A549 (cell line): Measurements from ENCODE around the gene SKI. TPM values are rescaled to one million over a fixed set of nuclear protein-coding genes. Genes with fewer than 3 reads are reported as not detected.

Source experiments
- ATAC-seq, 2 experiments: fragments of 200-7000 bp in 1 of 2; fragments of >200 bp in 1 of 2; cut with Nextera tagmentation in 1 of 2; cut with Tn5 transposase in 1 of 2; 3 replicates each; pipeline versions ENCODE4 v1.8.0 to v1.9.1; 2018 to 2020; ENCODE audit warnings: mild to moderate bottlenecking in 1 of 2, moderate library complexity in 1 of 2
- CTCF ChIA-PET: fragments of 300-600 bp; sonication (Branson Sonifier 250); formaldehyde crosslinking; extraction: SDS; loops from one replicate; lab custom pipeline; 2021; ENCODE audit warnings: antibody characterized with exemption, inconsistent platforms; lab: Yijun Ruan, JAX
- POLR2A ChIA-PET: fragments of 350-600 bp; formaldehyde crosslinking; extraction: SDS; loops from one replicate; lab custom pipeline; 2021; ENCODE audit warnings: antibody characterized with exemption, inconsistent platforms; lab: Yijun Ruan, JAX
- DNase-seq, 2 experiments: peaks; one replicate each; pipeline versions ENCODE4 v3.0.0 to v3.0.0-alpha.2; 2011 to 2016; ENCODE audit warnings: low read depth in 1 of 2, low spot score in 1 of 2
- FAIRE-seq: peaks from 2 replicates; lab custom pipeline; 2011; peaks lifted over from hg19 to GRCh38; lab: Jason Lieb, UNC
- H3K27ac ChIP-seq, 2 experiments: fragments of >200 bp; sonication (Bioruptor Twin); formaldehyde crosslinking; 3 replicates each; pipeline ENCODE4 v1.5.1; 2016 to 2017
- H3K4me1 ChIP-seq: fragments of >200 bp; sonication (Bioruptor Twin); formaldehyde crosslinking; 3 replicates; pipeline ENCODE4 v1.6.1; 2016
- H3K4me2 ChIP-seq: fragments of >200 bp; sonication (Bioruptor Twin); formaldehyde crosslinking; 3 replicates; pipeline ENCODE4 v1.6.1; 2016
- H3K4me3 ChIP-seq: fragments of >200 bp; sonication (Bioruptor Twin); formaldehyde crosslinking; 3 replicates; pipeline ENCODE4 v1.5.1; 2016
- H3K9me3 ChIP-seq: fragments of >200 bp; sonication (Bioruptor Twin); formaldehyde crosslinking; 3 replicates; pipeline ENCODE4 v1.6.1; 2016
- CBX2 ChIP-seq: fragments of 200-600 bp; sonication (generic); IDR thresholded peaks from 2 replicates; pipeline ENCODE4 v1.6.1; 2016; ENCODE audit warnings: low read depth, mild to moderate bottlenecking, borderline replicate concordance
- CBX8 ChIP-seq: fragments of 200-600 bp; sonication (generic); IDR thresholded peaks from 2 replicates; pipeline ENCODE4 v1.6.1; 2016
- CHD2 ChIP-seq: fragments of 150-350 bp; IDR thresholded peaks from 2 replicates; pipeline ENCODE4 v1.6.1; 2014; ENCODE audit warnings: low read length; ENCODE audit not compliant: partially characterized antibody
- EP300 ChIP-seq, 2 experiments: fragments of >200 bp; sonication (Bioruptor Twin); formaldehyde crosslinking; IDR thresholded peaks; 2 replicates in 1 of 2; 3 replicates in 1 of 2; pipeline ENCODE4 v1.6.1; 2016 to 2017
- ESRRA ChIP-seq: fragments of 150-350 bp; IDR thresholded peaks from 2 replicates; pipeline ENCODE4 v1.6.1; 2014; ENCODE audit warnings: mild to moderate bottlenecking, low read length, borderline replicate concordance
- FOSB ChIP-seq: fragments of 250-450 bp; sonication (Bioruptor Pico); IDR thresholded peaks from 2 replicates; pipeline ENCODE4 v1.5.0; 2020; ENCODE audit warnings: mild to moderate bottlenecking, moderate library complexity
- FOSL2 ChIP-seq, 2 experiments: fragments of 450-650 bp in 1 of 2; fragments of >200 bp in 1 of 2; sonication (Bioruptor Twin) in 1 of 2; formaldehyde crosslinking; IDR thresholded peaks; 2 replicates each; pipeline versions ENCODE4 v1.5.0 to v1.6.1; 2016 to 2020; ENCODE audit warnings: mild to moderate bottlenecking in 1 of 2, moderate library complexity in 1 of 2
- HEYL ChIP-seq: fragments of 250-450 bp; sonication (Bioruptor Pico); IDR thresholded peaks from 2 replicates; pipeline ENCODE4 v1.8.0; 2021; ENCODE audit warnings: mild to moderate bottlenecking, moderate library complexity
- JUN ChIP-seq, 2 experiments: fragments of >200 bp; sonication (Bioruptor Twin); formaldehyde crosslinking; IDR thresholded peaks; 2 replicates in 1 of 2; 3 replicates in 1 of 2; pipeline ENCODE4 v1.6.1; 2016 to 2017
- JUNB ChIP-seq: fragments of >200 bp; sonication (Bioruptor Twin); formaldehyde crosslinking; IDR thresholded peaks from 2 replicates; pipeline ENCODE4 v1.6.1; 2016
- MAZ ChIP-seq: fragments of 150-350 bp; IDR thresholded peaks from 2 replicates; pipeline ENCODE4 v1.6.1; 2014; ENCODE audit warnings: antibody characterized with exemption, low read depth, low read length, borderline replicate concordance
- NPAS2 ChIP-seq: fragments of 250-450 bp; sonication (Bioruptor Pico); IDR thresholded peaks from 2 replicates; pipeline ENCODE4 v1.8.0; 2022; ENCODE audit warnings: mild to moderate bottlenecking, moderate library complexity, borderline replicate concordance
- PHF8 ChIP-seq: fragments of 200-600 bp; sonication (generic); IDR thresholded peaks from 2 replicates; pipeline ENCODE4 v1.6.1; 2016; ENCODE audit warnings: low read depth, mild to moderate bottlenecking, antibody characterized with exemption, moderate library complexity, borderline replicate concordance
- POLR2A ChIP-seq: IDR thresholded peaks from 2 replicates; pipeline ENCODE4 v1.6.1; 2012; ENCODE audit warnings: mild to moderate bottlenecking, low read length
- POLR2AphosphoS2 ChIP-seq: conservative IDR thresholded peaks from 2 replicates; pipeline ENCODE4 v1.6.1; 2012; ENCODE audit warnings: low read length, improper control_type of control experiment, inconsistent platforms
- RAD21 ChIP-seq, 2 experiments: fragments of >200 bp in 1 of 2; sonication (Bioruptor Twin) in 1 of 2; formaldehyde crosslinking in 1 of 2; IDR thresholded peaks in 1 of 2; conservative IDR thresholded peaks in 1 of 2; 2 replicates in 1 of 2; 3 replicates in 1 of 2; pipeline ENCODE4 v1.6.1; 2012 to 2018; ENCODE audit warnings: inconsistent platforms in 1 of 2
- RARB ChIP-seq: fragments of 250-450 bp; sonication (Bioruptor Pico); IDR thresholded peaks from 2 replicates; pipeline ENCODE4 v1.8.0; 2021; ENCODE audit warnings: mild to moderate bottlenecking, moderate library complexity
- RFX5 ChIP-seq: fragments of 450-650 bp; IDR thresholded peaks from 2 replicates; pipeline ENCODE4 v1.7.1; 2014; ENCODE audit warnings: antibody characterized with exemption, mild to moderate bottlenecking, moderate library complexity
- TFCP2L1 ChIP-seq: fragments of 250-450 bp; sonication (Bioruptor Pico); IDR thresholded peaks from 2 replicates; pipeline ENCODE4 v1.5.0; 2021; ENCODE audit warnings: mild to moderate bottlenecking
- ZNF302 ChIP-seq: fragments of 250-450 bp; sonication (Bioruptor Pico); IDR thresholded peaks from 2 replicates; pipeline ENCODE4 v1.9.0; 2021; ENCODE audit warnings: inconsistent platforms, mild to moderate bottlenecking, moderate library complexity
- ZSCAN20 ChIP-seq: fragments of 250-450 bp; sonication (Bioruptor Pico); IDR thresholded peaks from 2 replicates; pipeline ENCODE4 v1.8.0; 2022; ENCODE audit warnings: mild to moderate bottlenecking, moderate library complexity
- WGBS: methylation state at CpG from one replicate; pipeline ENCODE4 v1.1.6; 2017; ENCODE audit errors: missing lambda C conversion rate; 5-methylcytosine and 5-hydroxymethylcytosine counted together
- polyA plus RNA-seq, 4 experiments: library from polyadenylated mRNA; depleted of rRNA in 3 of 4; stranded (reverse); fragments of >200 nt; fragmentation: RNase III in 1 of 4; extraction: RNeasy Plus Mini Kit Qiagen cat#74134 plus additional on column Dnase treatment in 1 of 4; gene quantifications; 2 replicates in 3 of 4; 3 replicates in 1 of 4; pipeline ENCODE4 v1.2.3, GENCODE V29; 2011 to 2017
- TF ChIP-seq, protein P1 (sequence below): fragments of 150-350 bp; IDR thresholded peaks from 2 replicates; pipeline ENCODE4 v1.6.1; 2014; ENCODE audit warnings: low read depth, mild to moderate bottlenecking, low read length
- TF ChIP-seq, protein P2 (sequence below): IDR thresholded peaks from 2 replicates; pipeline ENCODE4 v1.6.1; 2012

The SKI gene
- polyA plus RNA-seq, 2 of the 4 experiments (the other 2 are of a cell fraction) = 2.8 to 12.0 TPM

DNA sequence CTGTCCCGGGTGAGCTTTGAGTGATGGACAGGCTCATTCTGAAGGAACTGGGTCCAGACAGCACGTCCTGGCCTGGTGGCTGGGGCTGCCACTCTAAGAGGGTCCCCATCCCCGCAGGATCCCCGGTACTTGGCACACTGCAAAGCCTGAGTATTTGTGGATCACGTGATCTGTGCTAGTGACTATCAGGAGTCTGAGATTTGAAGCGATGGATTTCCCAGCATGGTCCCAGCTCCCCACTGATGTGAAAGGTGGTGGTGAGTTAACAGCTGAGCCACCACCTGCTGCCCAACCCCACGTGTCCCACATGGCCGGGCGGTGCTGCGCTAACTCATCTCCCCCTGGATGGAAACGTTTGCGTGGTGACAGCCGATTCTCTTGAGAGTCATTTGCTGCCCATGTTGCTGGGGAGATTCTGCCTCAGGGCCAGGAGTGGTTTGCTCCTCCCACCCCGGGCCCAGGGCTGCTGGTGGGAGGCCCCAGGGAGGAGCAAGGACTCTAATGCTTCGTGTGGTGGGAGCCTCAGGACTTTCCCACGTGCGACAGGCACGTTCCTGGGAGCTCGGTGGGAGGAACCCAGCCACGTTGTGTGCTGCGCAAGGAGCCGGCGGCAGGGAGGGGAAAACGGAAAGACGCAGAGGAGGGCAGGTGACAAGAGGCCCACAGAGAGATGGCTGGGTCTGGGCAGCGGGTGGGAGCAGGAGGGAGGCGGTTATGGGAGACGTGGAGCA lies 48.7 kb upstream of the SKI start:
- ChIA-PET POLR2A (no interaction called here), CTCF (interaction anchor here (1.5 kb wide), 1 partner anchor 15 kb away, joined by 4 read pairs; the partner anchor contains the start of gene FAAP20)
- DNase-seq = no peak
- Histone ChIP-seq H3K27ac (no peak overlapping the region), H3K4me1 (no peaks in the 10 kb centered on the region), H3K4me2 (no peak overlapping the region), H3K4me3 (no peak overlapping the region), H3K9me3 (no peaks in the 10 kb centered on the region)
- TF ChIP-seq ESRRA (no peak), FOSB (CRISPR knock-in tag) (no peak)
- TF ChIP-seq, protein P1, sequence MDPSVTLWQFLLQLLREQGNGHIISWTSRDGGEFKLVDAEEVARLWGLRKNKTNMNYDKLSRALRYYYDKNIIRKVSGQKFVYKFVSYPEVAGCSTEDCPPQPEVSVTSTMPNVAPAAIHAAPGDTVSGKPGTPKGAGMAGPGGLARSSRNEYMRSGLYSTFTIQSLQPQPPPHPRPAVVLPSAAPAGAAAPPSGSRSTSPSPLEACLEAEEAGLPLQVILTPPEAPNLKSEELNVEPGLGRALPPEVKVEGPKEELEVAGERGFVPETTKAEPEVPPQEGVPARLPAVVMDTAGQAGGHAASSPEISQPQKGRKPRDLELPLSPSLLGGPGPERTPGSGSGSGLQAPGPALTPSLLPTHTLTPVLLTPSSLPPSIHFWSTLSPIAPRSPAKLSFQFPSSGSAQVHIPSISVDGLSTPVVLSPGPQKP = no peak
- no peak for ATAC-seq
- FAIRE-seq = no peak
- WGBS = 79% methylated on average over 23 of the region's 28 CpGs

DNA sequence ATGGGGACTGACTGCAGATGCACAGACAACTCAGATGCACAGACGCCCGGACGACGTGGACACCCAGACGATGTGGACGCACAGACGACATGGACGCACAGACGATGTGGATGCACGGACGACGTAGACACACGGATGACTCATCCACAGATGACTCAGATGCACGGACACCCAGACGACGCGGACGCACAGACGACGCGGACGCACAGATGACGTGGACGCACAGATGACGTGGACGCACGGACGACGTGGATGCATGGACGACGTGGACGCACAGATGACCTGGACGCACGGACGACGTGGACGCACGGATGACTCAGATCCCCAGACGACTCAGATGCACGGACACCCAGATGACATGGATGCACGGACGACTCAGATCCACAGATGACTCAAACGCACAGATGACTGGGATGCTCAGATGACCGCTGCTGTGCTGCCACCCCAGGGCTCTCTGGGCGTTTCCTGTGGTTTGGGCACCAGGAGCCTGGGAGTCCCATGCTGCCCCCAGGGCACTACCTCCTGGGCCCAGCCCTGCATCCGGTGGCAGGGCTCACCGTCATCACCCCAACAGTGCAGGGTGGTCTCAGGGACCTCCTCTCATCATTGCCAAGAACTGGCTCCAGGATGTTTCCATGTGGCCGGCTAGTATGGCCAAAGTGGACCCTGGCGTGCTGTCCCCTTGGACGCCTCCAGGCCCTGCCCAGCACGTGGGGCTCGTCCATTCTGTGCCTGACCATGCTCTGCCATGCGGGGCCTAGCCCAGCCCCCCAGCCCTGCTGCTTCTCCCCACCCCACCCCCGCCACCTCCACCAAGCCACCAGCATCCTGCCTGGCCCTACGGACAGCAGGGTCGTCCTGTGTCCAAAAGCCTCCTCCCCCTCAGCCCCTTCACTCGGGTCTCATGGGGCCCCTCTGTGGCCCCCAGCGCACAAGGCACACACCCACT lies 47.5 kb upstream of the SKI start:
- Histone ChIP-seq H3K4me1 (no peaks in the 10 kb centered on the region), H3K4me2 (no peak overlapping the region), H3K4me3 (no peak overlapping the region), H3K9me3 (no peaks in the 10 kb centered on the region), H3K27ac (no peak overlapping the region)
- FAIRE-seq = no peak
- POLR2A ChIA-PET = no interaction called here
- CTCF ChIA-PET = interaction anchor here (1.5 kb wide), 1 partner anchor 14 kb away, joined by 4 read pairs; the partner anchor contains the start of gene FAAP20
- no peak for ATAC-seq
- 86% methylated on average over 52 of the region's 58 CpGs for WGBS
- no peak for DNase-seq
- TF ChIP-seq RFX5 (no peak), CHD2 (no peak), JUNB (no peak), FOSL2 (IDR thresholded peaks at IDR 0.05) (no peak), FOSL2 (CRISPR knock-in tag; IDR thresholded peaks at IDR 0.05) (peak; percentile 72), PHF8 (no peak)
- TF ChIP-seq, protein P1 = no peak

DNA sequence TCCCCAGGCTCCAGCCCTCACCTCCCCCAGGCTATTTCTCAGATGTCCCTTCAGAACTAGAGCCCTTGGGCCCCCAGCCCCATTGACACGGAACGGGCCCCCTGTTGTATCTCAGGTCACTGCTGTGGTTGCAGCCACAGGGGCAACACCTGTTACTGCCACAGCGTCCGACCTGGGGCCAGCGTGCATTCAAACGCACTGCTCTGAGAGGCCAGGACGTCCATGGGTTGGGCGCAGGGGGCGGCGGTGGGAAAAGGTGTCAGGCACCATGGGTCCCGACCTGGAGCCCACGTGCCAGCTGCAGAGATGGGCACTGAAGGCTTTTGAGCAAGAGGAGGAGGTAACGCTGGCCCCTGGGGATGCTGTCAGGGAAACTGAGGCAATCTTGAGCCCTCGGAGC lies 46.8 kb upstream of the SKI start:
- WGBS = 100% methylated on average over 3 of the region's 14 CpGs
- Histone ChIP-seq H3K9me3 (no peaks in the 10 kb centered on the region), H3K4me3 (no peak overlapping the region), H3K27ac (no peak overlapping the region), H3K4me2 (no peak overlapping the region), H3K4me1 (no peaks in the 10 kb centered on the region)
- CTCF ChIA-PET = no interaction called here
- DNase-seq (no peak), FAIRE-seq (no peak), ATAC-seq (no peak)
- TF ChIP-seq ESRRA (no peak), RARB (CRISPR knock-in tag) (no peak), EP300 (IDR thresholded peaks at IDR 0.05) (no peak), MAZ (no peak), ZNF302 (no peak), HEYL (CRISPR knock-in tag) (no peak), ZSCAN20 (CRISPR knock-in tag) (no peak), POLR2AphosphoS2 (no peak), NPAS2 (CRISPR knock-in tag) (no peak), TFCP2L1 (no peak), CBX8 (no peak), CBX2 (no peak), FOSL2 (IDR thresholded peaks at IDR 0.05) (no peak), FOSL2 (CRISPR knock-in tag; IDR thresholded peaks at IDR 0.05) (no peak), POLR2A (no peak), PHF8 (no peak), RAD21 (conservative IDR thresholded peaks at IDR 0.05 in 1 of 2, IDR thresholded peaks at IDR 0.05 in 1 of 2) (no peak), JUN (IDR thresholded peaks at IDR 0.05) (no peak), JUNB (no peak)
- TF ChIP-seq, protein P2, sequence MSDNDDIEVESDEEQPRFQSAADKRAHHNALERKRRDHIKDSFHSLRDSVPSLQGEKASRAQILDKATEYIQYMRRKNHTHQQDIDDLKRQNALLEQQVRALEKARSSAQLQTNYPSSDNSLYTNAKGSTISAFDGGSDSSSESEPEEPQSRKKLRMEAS = no peak
- POLR2A ChIA-PET = no interaction called here
